ENCODE results near the gene IL9.

IL9 gene

DNA sequence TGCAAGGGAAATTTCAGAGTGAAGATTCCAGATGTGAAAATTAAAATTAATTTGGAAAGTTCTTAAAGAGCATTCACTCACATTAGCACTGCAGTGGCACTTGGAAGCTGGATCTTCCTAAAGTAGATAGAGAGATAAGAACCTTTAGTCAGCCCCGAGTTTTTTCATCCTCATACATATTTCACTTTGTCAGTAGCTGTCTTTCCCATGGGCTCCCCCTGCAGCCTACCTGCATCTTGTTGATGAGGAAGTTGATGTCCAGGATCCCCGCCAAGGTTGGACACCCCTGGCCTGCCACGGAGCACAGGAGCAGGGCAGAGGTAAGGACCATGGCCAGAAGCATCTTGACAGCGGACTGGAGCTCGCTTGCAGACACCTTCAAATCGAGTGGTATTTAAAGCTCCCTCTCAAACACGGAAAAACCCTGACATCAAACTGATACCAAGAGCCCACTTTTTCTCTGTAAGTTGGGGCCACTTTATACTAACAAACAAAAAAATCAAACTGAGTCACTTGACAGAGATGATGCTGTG lies at the start of gene IL9:
IL9 (minus strand) TSS at position 368 of the 533 bp plus-strand sequence; CDS start at position 343, 25 bp downstream.
- no peak for DNase-seq (ENCODE audit: low spot score)
- Mint-ChIP-seq H3K36me3 (ENCODE audit: low read depth) (no peaks in the 10 kb centered on the region), H3K9me3 (no peaks in the 10 kb centered on the region), H3K27me3 (ENCODE audit: low read depth) (peaks cover 63% of the 10 kb centered on the region), H3K4me3 (no peak within 1 kb of the TSS), H3K4me1 (ENCODE audit: low read depth) (peaks cover 20% of the 10 kb centered on the region), H3K27ac (no peak within 1 kb of the TSS)

DNA sequence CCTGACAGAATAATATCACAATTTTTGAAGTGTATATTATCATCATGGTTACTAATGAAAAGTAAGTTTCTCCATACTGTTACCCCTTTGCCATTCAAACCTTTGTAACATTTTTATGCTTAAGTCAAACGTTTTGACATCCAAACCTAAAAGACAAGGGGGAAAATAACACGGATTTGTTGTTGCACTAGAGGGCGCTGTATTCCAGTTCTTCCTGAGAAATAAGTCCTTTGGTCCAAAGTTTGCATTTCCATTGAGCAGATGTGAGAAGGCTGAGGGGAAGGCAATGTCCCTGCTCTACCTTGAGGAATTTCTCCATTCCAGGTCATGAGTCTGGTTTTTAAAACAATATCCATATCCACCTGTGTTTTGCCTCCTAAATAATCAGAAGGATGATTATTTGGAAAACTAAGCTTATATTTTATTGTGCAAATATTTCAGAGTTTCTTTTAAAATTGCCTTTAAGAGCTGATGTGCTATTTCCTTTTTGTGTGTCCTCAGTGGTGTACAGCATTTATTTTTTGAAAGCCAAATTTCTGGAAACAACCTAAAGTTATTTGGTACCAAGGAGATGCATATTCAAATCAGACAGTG lies 49.4 kb upstream of the IL9 start:
- Mint-ChIP-seq H3K27me3 (ENCODE audit: low read depth) (peaks cover 23% of the 10 kb centered on the region), H3K4me1 (ENCODE audit: low read depth) (no peaks in the 10 kb centered on the region), H3K9me3 (no peaks in the 10 kb centered on the region), H3K36me3 (ENCODE audit: low read depth) (no peaks in the 10 kb centered on the region), H3K4me3 (no peak overlapping the region), H3K27ac (no peak overlapping the region)
- no peak for DNase-seq (ENCODE audit: low spot score)

DNA sequence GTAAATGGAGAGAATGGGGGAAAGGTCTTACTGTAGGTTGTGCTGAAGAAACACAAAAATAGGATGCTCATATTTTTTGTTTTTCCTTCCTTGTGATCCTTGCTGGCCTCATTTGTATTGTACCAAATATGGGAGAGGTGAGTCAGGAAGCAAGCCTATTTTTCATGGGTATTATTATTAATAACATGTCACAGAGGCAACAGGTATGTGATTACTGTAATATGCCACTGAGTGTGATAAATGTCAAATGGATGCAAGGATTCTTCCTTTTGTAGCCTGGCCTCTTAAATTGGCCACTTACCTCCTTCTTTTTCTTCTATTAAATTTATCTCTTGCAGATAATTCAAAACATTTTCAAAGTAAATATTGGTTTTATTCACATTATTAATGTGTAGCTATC lies 48.9 kb upstream of the IL9 start:
- Mint-ChIP-seq H3K9me3 (no peaks in the 10 kb centered on the region), H3K36me3 (ENCODE audit: low read depth) (no peaks in the 10 kb centered on the region), H3K4me1 (ENCODE audit: low read depth) (no peaks in the 10 kb centered on the region), H3K27me3 (ENCODE audit: low read depth) (peaks cover 22% of the 10 kb centered on the region), H3K27ac (no peak overlapping the region), H3K4me3 (no peak overlapping the region)
- no peak for DNase-seq (ENCODE audit: low spot score)

DNA sequence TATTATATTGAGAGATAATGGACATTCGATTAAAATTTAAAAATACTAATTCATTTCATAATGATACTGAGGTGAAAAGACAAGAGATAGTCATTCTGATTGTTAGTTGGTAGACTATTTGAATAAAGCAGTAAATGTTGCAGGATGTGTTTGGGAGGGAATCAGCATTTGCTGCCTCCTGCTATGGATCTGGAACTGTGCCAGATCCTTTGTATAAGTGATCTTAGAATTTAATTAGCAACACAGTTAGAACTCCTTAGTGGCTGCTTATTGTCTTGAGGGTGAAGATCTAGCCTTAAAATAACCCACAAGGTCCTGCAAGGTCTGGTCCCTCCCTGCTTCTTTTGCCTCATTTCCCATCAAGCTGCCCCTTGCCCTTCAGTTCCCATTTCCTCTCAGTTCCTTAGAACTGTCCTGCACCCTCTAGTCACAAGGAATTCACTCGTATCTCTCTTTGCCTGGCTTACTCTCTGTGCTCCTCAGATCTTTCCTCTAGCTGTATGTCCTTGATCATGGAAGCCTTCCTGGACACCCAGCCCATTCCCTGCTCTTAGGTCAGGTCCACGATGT lies 46.6 kb upstream of the IL9 start:
- peaks cover 33% of the 10 kb centered on the region for H3K27me3 Mint-ChIP-seq (ENCODE audit: low read depth)
- H3K4me1 Mint-ChIP-seq (ENCODE audit: low read depth): no peaks in the 10 kb centered on the region
- no peak overlapping the region for H3K27ac Mint-ChIP-seq
- DNase-seq (ENCODE audit: low spot score): no peak
- no peaks in the 10 kb centered on the region for H3K36me3 Mint-ChIP-seq (ENCODE audit: low read depth)
- no peaks in the 10 kb centered on the region for H3K9me3 Mint-ChIP-seq
- no peak overlapping the region for H3K4me3 Mint-ChIP-seq

DNA sequence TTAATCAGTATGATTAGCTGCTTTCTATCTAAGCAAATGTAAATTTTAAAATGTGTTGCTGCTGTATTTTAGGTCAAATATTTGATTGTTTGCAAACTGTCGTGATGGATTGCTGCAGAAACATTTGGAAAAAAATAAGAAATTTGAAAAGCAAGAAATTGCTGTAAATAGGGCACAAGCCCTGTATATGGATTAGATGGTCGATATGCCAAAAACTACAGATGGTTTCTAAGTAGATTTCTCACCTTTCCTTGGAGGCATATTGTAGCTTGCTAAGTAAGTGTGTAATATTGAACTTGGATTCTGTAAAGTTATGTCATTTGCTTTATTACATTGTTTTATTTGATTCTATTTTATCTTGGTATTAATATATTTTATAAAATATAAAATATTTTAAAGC lies 46.1 kb upstream of the IL9 start:
- Mint-ChIP-seq H3K27ac (no peak overlapping the region), H3K4me1 (ENCODE audit: low read depth) (no peaks in the 10 kb centered on the region), H3K9me3 (no peaks in the 10 kb centered on the region), H3K36me3 (ENCODE audit: low read depth) (no peaks in the 10 kb centered on the region), H3K4me3 (no peak overlapping the region), H3K27me3 (ENCODE audit: low read depth) (peaks cover 33% of the 10 kb centered on the region)
- DNase-seq (ENCODE audit: low spot score): no peak

DNA sequence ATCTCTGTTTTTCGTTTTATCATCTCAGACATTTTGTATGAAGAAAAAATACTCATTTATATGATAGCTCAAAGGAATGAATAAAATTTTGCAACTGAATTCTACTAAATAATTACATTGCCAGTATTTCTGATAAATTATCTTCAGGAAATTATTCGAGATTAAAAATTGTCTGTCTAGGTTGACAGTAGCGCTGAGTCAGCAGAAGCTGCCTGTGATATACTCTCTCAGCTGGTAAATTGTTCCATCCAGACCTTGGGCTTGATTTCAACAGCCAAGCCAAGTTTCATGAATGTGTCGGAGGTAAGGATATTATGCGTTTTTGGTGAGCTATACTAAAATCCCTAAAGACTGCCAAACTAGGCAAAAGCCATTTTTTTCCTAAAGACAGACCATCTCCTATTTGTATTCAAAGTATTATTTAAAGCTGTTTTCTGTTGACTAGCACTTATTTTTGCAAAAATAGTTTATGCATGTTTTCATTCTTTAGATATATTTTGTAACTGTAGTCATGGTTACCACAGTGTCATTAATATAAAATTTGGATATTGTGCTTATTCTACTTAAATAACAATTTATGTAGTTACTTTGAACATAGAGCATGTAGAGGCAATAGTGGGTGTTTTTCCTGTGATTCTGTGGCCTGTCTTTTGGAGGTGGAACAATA lies 41.7 kb upstream of the IL9 start:
- peaks cover 47% of the 10 kb centered on the region for H3K27me3 Mint-ChIP-seq (ENCODE audit: low read depth)
- no peak overlapping the region for H3K27ac Mint-ChIP-seq
- no peaks in the 10 kb centered on the region for H3K36me3 Mint-ChIP-seq (ENCODE audit: low read depth)
- no peaks in the 10 kb centered on the region for H3K4me1 Mint-ChIP-seq (ENCODE audit: low read depth)
- no peak for DNase-seq (ENCODE audit: low spot score)
- H3K4me3 Mint-ChIP-seq: no peak overlapping the region
- H3K9me3 Mint-ChIP-seq: no peaks in the 10 kb centered on the region

DNA sequence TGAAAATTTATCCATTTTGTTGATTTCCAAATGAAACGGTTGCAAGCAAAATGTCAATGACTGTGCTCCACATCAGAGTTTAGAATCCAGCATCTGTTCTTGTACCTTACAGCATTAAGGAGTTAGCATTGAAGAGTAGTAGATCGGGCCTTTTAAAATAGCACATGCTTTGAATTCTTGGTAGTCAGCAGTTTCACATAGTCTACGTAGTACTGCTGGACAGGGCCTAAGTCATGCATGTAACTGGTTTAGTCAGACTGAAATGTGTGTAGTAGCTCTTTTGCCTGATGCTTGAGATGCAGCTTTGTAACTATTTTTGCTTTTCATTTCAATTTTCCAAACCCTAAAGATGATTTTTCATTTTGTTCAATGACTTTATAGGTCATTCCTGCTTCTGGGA lies 39.3 kb upstream of the IL9 start:
- Mint-ChIP-seq H3K4me1 (ENCODE audit: low read depth) (no peaks in the 10 kb centered on the region), H3K27me3 (ENCODE audit: low read depth) (peaks cover 54% of the 10 kb centered on the region), H3K9me3 (no peaks in the 10 kb centered on the region), H3K27ac (no peak overlapping the region), H3K36me3 (ENCODE audit: low read depth) (no peaks in the 10 kb centered on the region), H3K4me3 (no peak overlapping the region)
- no peak for DNase-seq (ENCODE audit: low spot score)

DNA sequence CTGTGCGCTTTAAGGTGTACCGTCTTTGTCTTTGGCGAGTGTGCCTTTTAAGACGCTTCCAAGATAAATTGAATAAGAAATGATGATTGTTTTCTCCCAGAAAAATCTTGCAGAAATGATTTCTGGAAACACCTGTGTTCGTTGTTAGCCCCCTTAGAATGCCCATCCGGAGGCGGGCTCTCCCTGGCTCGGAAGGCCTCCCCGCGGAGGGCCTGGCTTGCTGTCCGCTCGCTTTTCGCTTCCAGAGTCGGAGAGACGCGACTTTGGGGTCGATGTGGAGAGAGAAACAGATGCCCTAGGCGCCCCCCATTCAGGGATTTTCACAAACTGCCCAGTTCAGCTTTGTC lies 35.3 kb upstream of the IL9 start:
- no peak overlapping the region for H3K27ac Mint-ChIP-seq
- no peak for DNase-seq (ENCODE audit: low spot score)
- no peaks in the 10 kb centered on the region for H3K4me1 Mint-ChIP-seq (ENCODE audit: low read depth)
- no peak overlapping the region for H3K4me3 Mint-ChIP-seq
- peaks cover 71% of the 10 kb centered on the region for H3K27me3 Mint-ChIP-seq (ENCODE audit: low read depth)
- H3K36me3 Mint-ChIP-seq (ENCODE audit: low read depth): no peaks in the 10 kb centered on the region
- no peaks in the 10 kb centered on the region for H3K9me3 Mint-ChIP-seq

DNA sequence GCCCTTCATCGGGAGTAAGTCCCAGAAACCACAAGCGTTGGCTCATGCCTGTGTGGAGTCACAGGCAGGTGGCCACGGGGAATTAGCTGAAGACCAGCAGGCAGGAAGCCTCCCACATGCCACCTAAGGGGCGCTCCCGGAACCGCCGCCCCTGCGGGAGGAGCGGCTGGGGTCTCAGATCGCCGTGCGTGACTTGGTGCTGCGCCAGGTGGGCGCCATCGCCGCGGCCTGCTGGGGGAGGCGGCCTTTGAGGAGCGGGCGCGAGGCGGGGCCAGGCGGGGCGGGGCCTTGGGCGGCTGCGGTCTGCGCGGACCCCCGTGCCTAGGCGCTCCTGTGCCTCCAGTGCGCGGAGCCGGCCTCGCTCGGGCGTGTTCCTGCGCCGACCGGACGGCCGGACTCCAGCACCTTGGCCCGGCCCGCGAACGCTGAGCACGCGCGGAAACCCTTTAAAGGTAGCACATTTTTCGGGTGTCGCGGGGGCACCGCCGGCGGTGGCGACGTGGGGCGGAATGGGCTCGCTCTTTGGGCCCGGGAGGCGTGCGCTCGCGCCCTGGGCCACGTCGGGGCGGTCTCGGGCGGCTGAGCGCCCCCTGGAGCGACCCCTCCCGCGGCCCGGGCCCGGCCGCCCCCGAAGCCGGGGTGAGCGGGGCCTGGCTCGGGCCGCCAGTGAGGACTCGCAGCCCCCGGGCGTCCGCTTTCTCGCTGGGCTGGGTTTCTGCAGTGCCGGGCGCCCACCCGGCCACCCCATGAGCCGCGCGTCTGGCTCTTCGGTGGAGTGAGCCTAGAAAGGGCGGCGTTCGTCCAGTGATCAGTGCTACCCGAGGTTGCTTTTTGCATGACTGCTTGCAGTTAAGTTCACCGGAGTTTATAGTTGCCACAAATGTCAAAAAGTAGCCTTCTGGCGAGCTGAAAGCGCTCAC lies 34.6 kb upstream of the IL9 start:
- H3K4me3 Mint-ChIP-seq: no peak overlapping the region
- H3K9me3 Mint-ChIP-seq: no peaks in the 10 kb centered on the region
- H3K4me1 Mint-ChIP-seq (ENCODE audit: low read depth): no peaks in the 10 kb centered on the region

DNA sequence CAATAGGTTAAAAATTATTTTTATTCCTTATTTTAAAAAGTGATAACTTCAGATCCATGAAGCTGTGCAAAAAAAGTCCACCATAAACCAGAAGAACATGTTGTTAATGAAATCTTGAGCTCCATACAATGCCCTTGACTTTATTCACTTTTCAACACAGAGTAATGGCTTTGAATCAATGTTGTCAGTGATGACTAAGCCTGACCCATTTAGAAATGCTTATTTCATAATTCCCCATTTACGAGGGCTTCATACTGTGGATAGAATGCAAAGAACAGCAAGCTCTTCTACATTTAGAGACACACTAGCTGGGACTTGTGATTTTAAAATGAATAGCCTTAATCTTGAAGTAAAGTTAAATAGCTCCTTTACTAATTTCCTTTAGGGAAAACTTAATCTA lies 25.7 kb upstream of the IL9 start:
- Mint-ChIP-seq H3K4me1 (ENCODE audit: low read depth) (peaks cover 5% of the 10 kb centered on the region), H3K4me3 (no peak overlapping the region), H3K27me3 (ENCODE audit: low read depth) (peaks cover 62% of the 10 kb centered on the region), H3K9me3 (no peaks in the 10 kb centered on the region), H3K27ac (no peak overlapping the region), H3K36me3 (ENCODE audit: low read depth) (no peaks in the 10 kb centered on the region)
- no peak for DNase-seq (ENCODE audit: low spot score)

More for the DNA sequence above, 34.6 kb upstream of the IL9 start:
- H3K27me3 Mint-ChIP-seq (ENCODE audit: low read depth): peaks cover 68% of the 10 kb centered on the region
- no peak for DNase-seq (ENCODE audit: low spot score)
- no peaks in the 10 kb centered on the region for H3K36me3 Mint-ChIP-seq (ENCODE audit: low read depth)
- no peak overlapping the region for H3K27ac Mint-ChIP-seq

DNA sequence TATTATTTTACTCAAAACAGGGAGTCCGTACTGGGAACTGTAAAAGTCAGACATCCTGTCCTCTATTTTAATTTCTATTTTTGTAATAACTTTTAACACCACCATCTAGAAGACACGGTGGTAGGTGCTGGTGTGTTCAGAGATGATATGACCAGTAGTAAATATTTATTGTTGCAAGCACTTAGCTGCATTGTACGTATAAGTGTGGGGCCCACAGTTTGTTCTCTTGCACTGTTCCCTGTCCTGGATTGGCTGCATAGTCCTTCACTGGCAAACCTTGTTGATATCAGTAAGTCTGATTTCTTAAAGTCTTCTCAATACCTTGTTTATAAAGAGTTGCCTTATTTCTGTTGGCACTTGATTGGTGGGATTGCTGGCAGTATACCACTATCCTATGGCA lies 24.6 kb upstream of the IL9 start:
- no peak for DNase-seq (ENCODE audit: low spot score)
- Mint-ChIP-seq H3K27ac (no peak overlapping the region), H3K4me1 (ENCODE audit: low read depth) (peaks cover 9% of the 10 kb centered on the region), H3K4me3 (no peak overlapping the region), H3K36me3 (ENCODE audit: low read depth) (no peaks in the 10 kb centered on the region), H3K27me3 (ENCODE audit: low read depth) (peaks cover 64% of the 10 kb centered on the region), H3K9me3 (no peaks in the 10 kb centered on the region)

DNA sequence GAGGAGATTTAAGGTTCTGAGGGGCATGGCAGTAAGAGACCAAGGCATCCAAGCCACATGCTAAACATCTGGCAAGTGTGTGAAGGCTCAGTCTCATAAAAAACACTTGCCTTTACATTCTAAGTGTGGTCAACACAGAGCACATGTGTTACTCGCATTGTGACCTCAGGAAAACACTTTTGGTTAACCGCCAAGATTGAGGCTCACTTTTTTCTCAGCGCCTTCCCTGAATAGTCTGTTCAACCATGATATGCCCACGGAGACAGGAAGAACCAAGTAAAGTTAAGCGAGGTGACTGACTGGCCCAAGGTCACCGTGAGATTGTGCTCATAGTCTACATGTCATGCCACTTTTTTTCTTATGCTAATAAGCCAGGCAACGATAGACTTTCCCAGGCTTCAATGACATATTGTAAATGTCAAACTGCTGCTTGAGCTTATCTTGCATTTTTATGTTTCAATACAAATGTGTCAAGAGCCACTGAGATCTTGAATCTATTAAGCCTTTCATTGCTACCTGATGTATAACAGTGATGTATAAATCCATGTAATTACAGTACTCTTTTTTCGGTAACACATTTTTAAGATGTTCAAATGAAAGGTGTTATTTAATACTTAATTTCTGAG lies 21.1 kb upstream of the IL9 start:
- Mint-ChIP-seq H3K27ac (no peak overlapping the region), H3K9me3 (peaks cover 5% of the 10 kb centered on the region), H3K4me3 (no peak overlapping the region), H3K36me3 (ENCODE audit: low read depth) (peaks cover 2% of the 10 kb centered on the region), H3K27me3 (ENCODE audit: low read depth) (peaks cover 61% of the 10 kb centered on the region), H3K4me1 (ENCODE audit: low read depth) (peaks cover 31% of the 10 kb centered on the region)
- DNase-seq (ENCODE audit: low spot score): no peak

DNA sequence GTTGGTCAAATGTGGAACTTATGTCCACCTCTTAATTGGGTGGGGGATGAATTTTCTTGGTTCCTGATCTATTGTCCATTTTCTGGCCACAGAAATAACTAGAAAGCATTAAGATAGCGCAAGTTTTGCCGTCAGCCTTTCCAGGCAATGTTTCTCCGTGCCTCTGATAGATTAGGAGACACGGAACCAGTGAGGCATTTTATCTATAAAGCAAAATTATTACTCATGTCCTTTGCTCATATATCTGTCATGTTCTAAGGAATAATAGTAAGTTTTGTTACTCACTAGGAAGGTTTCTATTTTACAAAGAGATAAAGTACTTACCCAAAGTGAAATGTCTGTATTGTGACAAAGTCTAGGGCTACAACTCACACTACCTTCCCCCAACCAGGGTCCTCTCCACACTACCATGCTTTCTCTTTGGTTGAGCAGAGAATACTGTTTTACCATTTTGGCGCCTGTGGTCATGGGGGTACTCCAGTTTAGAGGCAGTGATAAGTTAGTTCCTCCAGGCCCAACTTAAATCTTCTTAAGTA lies 19.9 kb upstream of the IL9 start:
- Mint-ChIP-seq H3K4me3 (no peak overlapping the region), H3K27ac (no peak overlapping the region), H3K27me3 (ENCODE audit: low read depth) (peaks cover 69% of the 10 kb centered on the region), H3K4me1 (ENCODE audit: low read depth) (peaks cover 31% of the 10 kb centered on the region), H3K36me3 (ENCODE audit: low read depth) (peaks cover 2% of the 10 kb centered on the region), H3K9me3 (peaks cover 5% of the 10 kb centered on the region)
- DNase-seq (ENCODE audit: low spot score): no peak
